Inferior parietal cortex (tissue), 1 donor: ENCODE measurements around the gene SLC39A10.
"Not testable (repeated sequence)": the region's sequence is repeated elsewhere in the genome, so short reads cannot be mapped to it uniquely, and the experiment has no call there.

Source experiments
- DNase-seq: peaks from one replicate; pipeline ENCODE4 v3.0.0-alpha.2; 2016; ENCODE audit errors: extremely low spot score

Gene SLC39A10

GRCh38 chr2:195644708-195645107 lies 12.3 kb upstream of the SLC39A10 start:
- not testable (repeated sequence) for DNase-seq

DNA sequence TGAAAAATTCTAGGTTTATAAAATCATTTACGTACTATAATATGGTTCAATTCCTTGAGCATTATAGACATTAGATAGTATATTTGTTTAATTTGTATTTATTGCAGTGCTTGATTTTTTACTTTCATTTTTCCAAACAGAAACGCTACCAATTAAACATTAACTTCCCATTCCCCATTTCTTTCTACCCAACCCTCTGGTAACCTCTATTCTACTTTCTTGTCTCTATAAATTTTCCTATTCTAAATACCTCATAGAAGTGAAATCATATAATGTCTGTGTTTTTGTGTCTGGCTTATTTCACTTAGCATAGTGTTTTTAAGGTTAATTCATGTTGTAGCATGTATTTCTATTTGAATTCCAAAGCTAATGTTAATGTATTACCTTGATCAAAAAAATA lies 11.6 kb upstream of the SLC39A10 start:
- DNase-seq, result no peak

DNA sequence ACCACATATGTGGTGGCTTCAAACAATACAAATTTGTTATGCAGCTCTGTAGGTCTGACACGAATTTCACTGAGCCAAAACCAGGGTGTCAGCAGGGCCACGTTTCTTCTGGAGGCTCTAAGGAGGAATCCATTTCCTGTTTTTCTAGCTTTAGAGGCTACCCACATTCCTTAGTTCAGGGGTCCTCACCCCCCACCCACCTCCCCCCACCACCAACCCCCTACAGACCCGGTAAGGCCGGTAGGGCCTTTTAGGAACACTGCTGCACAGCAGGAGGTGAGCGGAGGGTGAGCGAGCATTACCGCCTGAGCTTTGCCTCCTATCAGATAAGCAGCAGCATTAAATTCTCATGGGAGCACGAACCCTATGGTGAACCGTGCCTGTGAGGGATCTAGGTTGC lies 10.6 kb upstream of the SLC39A10 start:
- no peak for DNase-seq

GRCh38 chr2:195647302-195647701 lies 9.7 kb upstream of the SLC39A10 start:
- no peak for DNase-seq

DNA sequence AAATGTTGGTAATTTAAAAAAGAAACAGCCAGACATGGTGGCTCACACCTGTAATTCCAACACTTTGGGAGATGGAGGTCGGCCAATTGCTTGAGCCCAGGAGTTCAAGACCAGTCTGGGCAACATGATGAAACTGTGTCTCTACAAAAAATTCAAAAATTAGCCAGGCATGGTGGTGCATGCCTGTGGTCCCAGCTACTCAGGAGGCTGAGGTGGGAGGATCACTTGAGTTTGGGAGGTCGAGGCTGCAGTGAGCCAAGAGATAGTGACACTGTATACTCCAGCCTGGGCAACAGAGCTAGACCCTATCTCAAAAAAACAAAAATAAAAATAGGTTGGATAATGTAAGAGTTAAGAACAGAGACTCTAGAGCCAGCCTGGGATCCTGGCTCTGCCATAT lies 8.7 kb upstream of the SLC39A10 start:
- DNase-seq, result not testable (repeated sequence)

- DNase-seq, result no peak
Observed at GRCh38 chr2:195648787-195649186, 8.2 kb upstream of the SLC39A10 start.

GRCh38 chr2:195649629-195650190 lies 7.3 kb upstream of the SLC39A10 start:
- DNase-seq, result no peak

DNA sequence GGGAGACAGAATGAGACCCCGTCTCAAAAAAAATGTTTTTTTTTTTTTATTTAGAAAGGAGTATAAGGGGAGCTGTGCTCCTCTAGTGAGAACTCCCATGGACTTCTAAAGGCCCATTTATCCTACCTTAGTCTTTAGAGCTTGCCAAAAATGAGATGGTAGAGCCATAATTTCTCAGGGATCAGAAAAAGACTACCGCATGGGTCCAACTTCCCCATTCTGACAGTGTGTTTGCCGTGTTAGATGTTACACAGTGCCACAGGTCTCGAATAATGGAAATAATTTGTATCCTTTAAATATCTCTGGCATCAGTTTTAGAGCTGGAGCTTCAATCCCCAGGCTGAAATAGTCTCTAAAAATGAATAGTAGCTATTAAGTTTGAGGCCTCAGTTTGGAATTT lies 6.0 kb upstream of the SLC39A10 start:
- no peak for DNase-seq

DNA sequence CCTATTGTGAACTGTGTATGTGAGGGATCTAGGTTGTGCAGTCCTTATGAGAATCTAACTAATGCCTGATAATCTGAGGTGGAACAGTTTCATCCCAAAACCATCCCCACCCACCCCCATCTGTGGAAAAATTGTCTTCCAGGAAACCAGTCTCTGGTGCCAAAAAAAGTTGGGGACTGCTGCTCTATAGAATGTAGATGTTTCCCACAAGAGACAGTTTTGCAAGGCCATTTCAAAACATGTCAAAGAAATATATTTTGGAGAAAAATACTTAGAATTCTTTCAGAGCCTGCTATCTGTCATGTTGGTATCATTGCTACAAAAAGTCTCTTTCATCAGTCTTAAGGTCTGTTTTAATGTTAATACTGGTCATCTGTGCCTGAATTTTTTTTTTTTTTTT lies 4.1 kb upstream of the SLC39A10 start:
- DNase-seq, result no peak

GRCh38 chr2:195656161-195656858 lies 716 bp upstream of the SLC39A10 start:
- no peak for DNase-seq

DNA sequence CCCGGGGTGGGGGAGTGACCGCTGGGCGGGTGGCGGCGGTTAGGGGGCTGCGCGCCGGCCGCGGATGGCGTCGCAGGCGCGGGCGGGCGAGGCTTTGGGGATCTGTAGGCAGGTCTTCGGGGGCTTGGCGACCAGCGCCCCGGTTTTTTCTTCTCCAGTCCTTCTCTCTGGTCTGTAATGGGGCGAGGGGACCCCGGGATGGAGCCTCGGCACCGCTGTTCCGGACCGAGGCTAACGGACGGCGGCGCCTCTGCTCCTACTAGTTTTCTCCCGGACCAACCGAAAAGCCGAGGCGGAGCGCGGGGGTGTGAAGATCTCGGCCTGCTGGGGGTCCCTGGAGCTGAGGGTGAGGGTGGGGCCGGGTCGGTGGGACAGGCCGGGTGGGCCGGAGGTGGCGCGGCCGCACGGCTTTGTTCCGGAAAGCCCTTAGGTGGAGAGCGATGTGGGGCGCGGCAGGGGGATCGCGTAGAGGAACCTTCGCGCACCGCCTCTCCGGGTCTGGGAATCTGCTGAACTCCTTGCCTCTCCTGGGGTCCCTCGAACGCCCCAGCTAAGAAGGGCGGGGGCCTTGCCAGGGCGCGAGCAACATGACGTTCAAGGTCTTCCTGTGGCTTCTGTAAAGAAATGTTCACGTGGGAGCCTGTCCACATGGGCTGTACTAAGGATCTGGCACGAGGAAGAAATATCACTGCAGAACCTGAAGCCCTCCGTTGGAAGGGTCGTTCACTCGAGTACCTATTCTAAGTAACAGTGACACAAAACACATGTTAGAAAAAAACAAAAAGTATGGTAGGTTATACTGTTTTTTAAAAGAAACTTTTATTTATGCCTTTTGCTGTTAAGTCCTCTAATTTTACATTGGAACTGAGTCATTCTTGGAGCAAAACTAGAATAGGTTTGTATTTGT lies 861 bp downstream of the SLC39A10 start:
- DNase-seq, result peak; percentile 60

- DNase-seq, result no peak
Observed at GRCh38 chr2:195658541-195658890, 1.5 kb downstream of the SLC39A10 start.

GRCh38 chr2:195659114-195659513 lies 2.1 kb downstream of the SLC39A10 start:
- peak; percentile 45 for DNase-seq

DNA sequence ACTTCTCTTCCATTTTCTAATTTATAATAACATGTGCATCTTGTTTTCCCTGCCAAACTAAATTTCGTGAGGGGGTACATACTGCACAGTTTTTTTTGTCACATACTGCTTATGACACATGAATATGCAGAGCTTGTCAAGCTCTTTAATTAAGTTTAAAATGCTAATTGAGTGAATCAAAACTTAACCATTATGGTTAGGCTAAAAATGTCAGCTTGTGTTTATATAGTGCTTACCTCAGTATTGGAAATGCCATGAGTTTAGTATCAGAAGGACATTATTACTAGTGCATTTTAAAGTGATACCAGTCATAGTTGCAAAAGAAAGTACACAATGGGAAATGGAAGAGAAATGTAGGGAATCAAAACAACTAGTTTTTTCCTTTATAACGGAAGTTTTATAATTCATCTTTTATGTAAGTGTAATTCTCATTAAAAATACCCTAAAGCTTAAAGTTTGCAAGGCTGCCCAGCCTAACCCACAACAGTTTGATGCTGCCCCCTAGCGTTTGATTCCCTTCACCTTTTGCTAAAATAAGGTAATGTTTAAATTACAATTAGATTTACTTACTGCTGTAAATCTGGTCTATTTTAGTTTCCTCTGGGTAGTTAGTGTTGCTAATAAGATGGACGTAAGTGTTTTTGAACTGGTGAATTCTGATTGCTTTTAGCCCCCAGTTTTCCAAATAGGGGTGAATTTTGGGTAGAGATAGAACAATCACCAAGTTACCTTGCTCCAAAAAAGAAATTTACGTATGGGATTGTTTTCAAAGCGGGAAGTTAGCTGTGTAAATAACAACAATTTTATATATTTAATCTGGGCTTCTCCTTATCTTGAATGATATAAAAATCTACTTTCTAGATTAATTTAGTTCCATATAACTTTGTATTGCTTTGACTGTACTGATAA lies 3.2 kb downstream of the SLC39A10 start:
- peak; percentile 90 for DNase-seq

DNA sequence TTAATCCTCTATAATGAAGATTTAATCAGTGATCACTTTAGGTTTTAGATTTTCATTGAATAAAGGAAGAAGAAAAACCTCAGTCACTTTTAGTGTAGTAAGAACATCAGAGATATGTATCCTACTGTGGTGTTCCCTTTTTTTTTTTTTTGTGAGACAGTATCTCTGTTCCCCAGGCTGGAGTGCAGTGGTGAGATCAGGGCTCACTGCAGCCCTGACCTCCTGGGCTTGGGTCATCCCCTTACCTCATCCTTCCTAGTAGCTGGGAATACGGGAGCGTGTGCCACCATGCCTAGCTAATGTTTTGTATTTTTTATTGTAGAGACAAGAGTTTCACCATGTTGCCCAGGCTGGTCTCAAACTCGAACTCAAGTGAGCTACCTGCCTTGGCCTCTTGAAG lies 5.1 kb downstream of the SLC39A10 start:
- no peak for DNase-seq

GRCh38 chr2:195663007-195663406 lies 6.0 kb downstream of the SLC39A10 start:
- no peak for DNase-seq

- DNase-seq, result no peak
Observed at GRCh38 chr2:195664528-195664927, 7.5 kb downstream of the SLC39A10 start.

DNA sequence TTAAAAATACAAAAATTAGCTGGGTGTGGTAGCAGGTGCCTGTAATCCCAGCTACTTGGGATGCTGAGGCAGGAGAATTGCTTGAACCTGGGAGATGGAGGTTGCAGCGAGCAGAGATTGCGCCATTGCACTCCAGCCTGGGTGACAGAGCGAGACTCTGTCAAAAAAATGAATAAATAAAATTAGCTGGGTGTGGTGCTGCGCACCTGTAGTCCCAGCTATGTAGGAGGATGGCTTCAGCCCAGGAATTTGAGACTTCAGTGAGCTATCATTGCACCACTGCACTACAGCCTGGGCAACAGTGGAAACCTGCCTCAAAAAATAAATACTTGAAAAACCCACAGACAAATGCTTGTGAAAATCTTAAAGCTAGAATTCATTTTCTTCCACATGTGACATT lies 8.1 kb downstream of the SLC39A10 start:
- DNase-seq, result not testable (repeated sequence)

DNA sequence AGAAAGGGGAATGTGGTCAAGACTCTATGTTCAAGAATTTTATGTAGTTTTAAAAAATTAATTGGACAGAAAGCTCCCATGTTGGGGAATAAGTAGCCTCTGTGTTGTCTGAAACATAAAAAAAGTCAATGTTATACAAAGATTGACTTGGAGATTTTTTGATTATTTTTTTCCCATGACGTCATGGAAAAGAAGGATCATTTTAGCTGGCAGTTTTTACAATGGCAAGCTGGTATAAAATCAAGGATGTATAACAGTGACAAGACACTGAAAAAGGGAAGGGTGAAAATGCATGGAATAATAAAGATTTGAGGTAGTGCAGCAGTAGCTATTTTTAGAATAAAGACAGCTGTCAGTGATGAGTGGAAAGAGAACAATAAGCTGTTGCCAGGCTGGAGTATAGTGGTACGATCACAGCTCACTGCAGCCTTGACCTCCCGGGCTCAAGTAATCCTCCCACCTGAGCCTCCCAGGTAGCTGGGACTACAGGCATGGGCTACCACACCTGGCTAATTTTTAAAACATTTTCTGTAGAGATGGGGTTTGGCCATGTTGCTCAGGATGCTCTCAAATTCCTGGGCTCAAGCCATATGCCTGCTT lies 9.2 kb downstream of the SLC39A10 start:
- no peak for DNase-seq

DNA sequence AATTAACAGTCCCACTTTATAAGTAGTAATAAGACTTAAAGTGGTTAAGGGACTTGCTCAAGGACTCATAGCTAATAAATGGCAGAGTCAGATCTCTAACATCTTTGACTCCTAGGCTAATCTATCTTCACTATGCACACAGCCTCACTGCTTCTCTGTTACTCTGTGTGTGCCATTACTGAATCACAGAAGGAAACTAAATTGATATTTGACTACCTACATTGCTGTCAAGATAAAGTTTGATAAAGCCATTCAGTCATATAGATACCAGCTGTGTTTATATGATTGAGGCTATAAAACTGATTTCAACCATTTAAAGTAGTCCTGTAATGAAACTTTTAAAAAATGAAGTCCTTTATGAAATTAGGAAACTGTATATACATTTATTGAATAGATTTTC lies 10.9 kb downstream of the SLC39A10 start:
- no peak for DNase-seq

DNA sequence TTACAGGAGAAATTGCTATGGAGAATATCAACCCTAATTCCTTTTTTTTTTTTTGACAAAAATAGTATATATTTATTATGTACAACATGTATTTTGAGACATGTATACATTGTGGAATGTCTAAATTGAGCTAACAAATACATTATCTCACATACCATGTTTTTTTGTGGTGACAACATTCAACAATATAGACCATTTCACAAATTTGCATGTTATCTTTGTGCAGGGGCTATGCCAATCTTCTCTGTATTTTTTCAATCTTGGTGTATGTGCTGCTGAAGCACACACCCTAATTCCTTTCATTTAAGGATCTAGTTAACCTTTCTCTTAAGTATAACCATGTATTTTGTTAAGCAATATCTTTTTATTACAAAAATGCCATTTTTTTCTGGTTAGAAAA lies 13.2 kb downstream of the SLC39A10 start:
- DNase-seq, result no peak
